ENCODE results near the gene CAMTA1. TPM values are rescaled to one million over a fixed set of nuclear protein-coding genes. Genes with fewer than 3 reads are reported as not detected.

Gene CAMTA1
- total RNA-seq, 6 experiments from 2014 or later, result 78.1 to 96.6 (median 86.1) TPM

- Mint-ChIP-seq H3K4me3 (no peak overlapping the region), H3K27me3 (ENCODE audit: insufficient read depth) (peaks cover 44% of the 10 kb centered on the region), H3K9me3 (no peaks in the 10 kb centered on the region), H3K4me1 (ENCODE audit: low read depth) (no peaks in the 10 kb centered on the region), H3K27ac (no peak overlapping the region), H3K36me3 (ENCODE audit: low read depth) (no peaks in the 10 kb centered on the region)
- no peak for DNase-seq
- TF ChIP-seq CTCF (IDR thresholded peaks at IDR 0.05), result no peak
Measured at GRCh38 chr1:7000720-7001119, 215.5 kb downstream of the CAMTA1 start.

GRCh38 chr1:7002728-7003127 is 217.5 kb downstream of the CAMTA1 start:
- DNase-seq, result no peak

GRCh38 chr1:7003676-7004075 is 218.4 kb downstream of the CAMTA1 start:
- no peak for TF ChIP-seq CTCF (IDR thresholded peaks at IDR 0.05)
- no peaks in the 10 kb centered on the region for H3K36me3 Mint-ChIP-seq (ENCODE audit: low read depth)
- H3K27ac Mint-ChIP-seq, result no peak overlapping the region
- H3K4me3 Mint-ChIP-seq, result no peak overlapping the region
- DNase-seq, result no peak
- H3K9me3 Mint-ChIP-seq, result no peaks in the 10 kb centered on the region
- H3K27me3 Mint-ChIP-seq (ENCODE audit: insufficient read depth), result peaks cover 40% of the 10 kb centered on the region
- H3K4me1 Mint-ChIP-seq (ENCODE audit: low read depth), result no peaks in the 10 kb centered on the region

More at GRCh38 chr1:7002728-7003127, 217.5 kb downstream of the CAMTA1 start:
- no peaks in the 10 kb centered on the region for H3K36me3 Mint-ChIP-seq (ENCODE audit: low read depth)
- TF ChIP-seq CTCF (IDR thresholded peaks at IDR 0.05), result no peak
- H3K27me3 Mint-ChIP-seq (ENCODE audit: insufficient read depth), result peaks cover 38% of the 10 kb centered on the region
- no peaks in the 10 kb centered on the region for H3K4me1 Mint-ChIP-seq (ENCODE audit: low read depth)
- no peak overlapping the region for H3K4me3 Mint-ChIP-seq
- no peaks in the 10 kb centered on the region for H3K9me3 Mint-ChIP-seq
- H3K27ac Mint-ChIP-seq, result no peak overlapping the region

- H3K27me3 Mint-ChIP-seq (ENCODE audit: insufficient read depth), result peaks cover 37% of the 10 kb centered on the region
- no peak for DNase-seq
- no peak overlapping the region for H3K27ac Mint-ChIP-seq
- H3K9me3 Mint-ChIP-seq, result no peaks in the 10 kb centered on the region
- TF ChIP-seq CTCF (IDR thresholded peaks at IDR 0.05), result no peak
- no peaks in the 10 kb centered on the region for H3K4me1 Mint-ChIP-seq (ENCODE audit: low read depth)
- H3K4me3 Mint-ChIP-seq, result no peak overlapping the region
- no peaks in the 10 kb centered on the region for H3K36me3 Mint-ChIP-seq (ENCODE audit: low read depth)
Measured at GRCh38 chr1:7004181-7004580, 218.9 kb downstream of the CAMTA1 start.

- TF ChIP-seq CTCF (IDR thresholded peaks at IDR 0.05), result no peak
- no peak for DNase-seq
- peaks cover 29% of the 10 kb centered on the region for H3K27me3 Mint-ChIP-seq (ENCODE audit: insufficient read depth)
- H3K4me3 Mint-ChIP-seq, result no peak overlapping the region
- H3K27ac Mint-ChIP-seq, result no peak overlapping the region
- H3K9me3 Mint-ChIP-seq, result no peaks in the 10 kb centered on the region
- H3K36me3 Mint-ChIP-seq (ENCODE audit: low read depth), result no peaks in the 10 kb centered on the region
- H3K4me1 Mint-ChIP-seq (ENCODE audit: low read depth), result no peaks in the 10 kb centered on the region
Measured at GRCh38 chr1:7005762-7006161, 220.5 kb downstream of the CAMTA1 start.
